ENCODE data around the gene MINDY4.

The MINDY4 gene

GRCh38 chr7:30741289-30741688 lies 29.9 kb upstream of the MINDY4 start:
- DNase-seq (ENCODE audit: low read depth in 4 of 4, low spot score in 1 of 4) = no peak

- DNase-seq (ENCODE audit: low read depth in 4 of 4, low spot score in 1 of 4) = no peak
These were observed 27.7 kb upstream of the MINDY4 start for GRCh38 chr7:30743371-30744074.

GRCh38 chr7:30744075-30744417 lies 27.2 kb upstream of the MINDY4 start:
- no peak for DNase-seq (ENCODE audit: low read depth in 4 of 4, low spot score in 1 of 4)

DNA sequence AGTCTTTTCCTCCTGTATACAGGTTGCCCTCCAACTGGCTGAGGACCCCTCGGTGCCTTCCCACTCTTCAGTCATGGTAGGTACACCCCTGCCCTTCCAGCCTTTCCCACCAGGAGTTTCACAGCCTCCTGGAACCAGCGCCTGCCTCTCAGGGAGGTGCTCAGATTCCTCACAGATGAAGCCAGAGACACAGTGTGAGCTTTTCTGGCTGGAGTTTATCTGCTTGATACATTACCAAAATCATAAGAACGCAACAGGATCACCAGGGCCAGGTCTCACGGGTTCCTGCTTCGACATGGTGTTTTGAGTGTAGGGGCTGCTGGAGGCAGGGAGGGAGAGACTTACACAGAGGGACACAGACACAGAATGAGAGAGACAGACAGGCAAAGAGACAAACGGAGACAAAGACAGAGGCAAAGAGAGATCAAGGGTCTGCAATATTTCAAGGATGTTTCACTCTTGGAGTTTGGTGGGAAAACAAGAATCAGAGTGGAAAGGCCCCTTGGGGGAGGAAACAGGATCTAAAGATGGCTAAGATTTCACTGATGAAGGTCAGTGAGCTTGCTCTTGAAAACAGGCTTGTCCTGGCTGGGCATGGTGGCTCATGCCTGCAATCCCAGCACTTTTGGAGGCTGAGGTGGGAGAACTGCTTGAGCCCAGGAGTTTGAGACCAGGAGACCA lies 25.8 kb upstream of the MINDY4 start:
- DNase-seq (ENCODE audit: low read depth in 4 of 4, low spot score in 1 of 4) = no peak

DNA sequence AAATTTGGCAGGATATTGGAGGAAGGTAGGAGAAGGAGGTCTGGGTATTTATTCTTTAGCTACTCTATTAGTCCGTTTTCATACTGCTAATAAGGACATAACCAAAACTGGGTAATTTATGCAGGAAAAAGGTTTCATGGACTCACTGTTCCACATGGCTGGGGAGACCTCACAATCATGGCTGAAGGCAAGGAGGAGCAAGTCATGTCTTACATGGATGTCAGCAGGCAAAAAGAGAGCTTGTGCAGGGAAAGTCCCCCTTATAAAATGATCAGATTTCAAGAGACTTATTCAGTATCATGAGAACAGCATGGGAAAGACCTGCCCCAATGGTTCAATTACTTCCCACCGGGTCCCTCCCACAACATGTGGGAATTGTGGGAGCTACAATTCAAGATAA lies 21.2 kb upstream of the MINDY4 start:
- no peak for DNase-seq (ENCODE audit: low read depth in 4 of 4, low spot score in 1 of 4)

GRCh38 chr7:30750683-30751650 lies 20.2 kb upstream of the MINDY4 start:
- no peak for DNase-seq (ENCODE audit: low read depth in 4 of 4, low spot score in 1 of 4)

DNA sequence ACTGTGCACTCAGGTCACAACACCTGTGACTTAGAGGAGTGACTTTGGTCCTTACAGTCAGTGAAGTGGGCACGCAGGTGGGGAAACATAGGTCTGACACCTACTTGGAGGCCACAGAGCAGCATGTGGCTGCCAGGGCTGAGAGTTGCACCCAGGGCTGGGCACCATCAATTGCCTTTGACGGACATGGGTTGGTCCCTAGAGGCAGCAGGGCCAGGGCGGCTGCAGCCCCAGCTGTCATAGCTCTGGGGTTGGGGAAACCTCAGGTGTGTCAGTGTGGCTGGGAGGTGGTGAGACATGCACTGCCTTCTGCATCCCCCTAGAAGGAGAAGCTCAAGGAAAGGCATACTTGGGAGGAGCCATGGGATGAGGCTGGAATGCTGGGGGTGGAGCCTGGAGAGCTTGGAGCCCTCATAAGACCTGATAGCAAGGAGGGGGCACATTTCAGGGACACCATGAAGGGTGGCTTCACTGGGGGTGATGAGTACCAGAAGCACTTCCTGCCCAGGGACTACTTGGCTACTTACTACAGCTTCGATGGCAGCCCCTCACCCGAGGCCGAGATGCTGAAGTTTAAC lies 19.4 kb upstream of the MINDY4 start, which contains the start of gene INMT:
INMT (plus strand) TSS at position 440 of the 578 bp plus-strand sequence; CDS start at position 456, 16 bp downstream.
- no peak for DNase-seq (ENCODE audit: low read depth in 4 of 4, low spot score in 1 of 4)

- no peak for DNase-seq (ENCODE audit: low read depth in 4 of 4, low spot score in 1 of 4)
These were observed 18.7 kb upstream of the MINDY4 start for GRCh38 chr7:30752484-30752883.

- no peak for DNase-seq (ENCODE audit: low read depth in 4 of 4, low spot score in 1 of 4)
These were observed 18.2 kb upstream of the MINDY4 start for GRCh38 chr7:30752979-30753378.

DNA sequence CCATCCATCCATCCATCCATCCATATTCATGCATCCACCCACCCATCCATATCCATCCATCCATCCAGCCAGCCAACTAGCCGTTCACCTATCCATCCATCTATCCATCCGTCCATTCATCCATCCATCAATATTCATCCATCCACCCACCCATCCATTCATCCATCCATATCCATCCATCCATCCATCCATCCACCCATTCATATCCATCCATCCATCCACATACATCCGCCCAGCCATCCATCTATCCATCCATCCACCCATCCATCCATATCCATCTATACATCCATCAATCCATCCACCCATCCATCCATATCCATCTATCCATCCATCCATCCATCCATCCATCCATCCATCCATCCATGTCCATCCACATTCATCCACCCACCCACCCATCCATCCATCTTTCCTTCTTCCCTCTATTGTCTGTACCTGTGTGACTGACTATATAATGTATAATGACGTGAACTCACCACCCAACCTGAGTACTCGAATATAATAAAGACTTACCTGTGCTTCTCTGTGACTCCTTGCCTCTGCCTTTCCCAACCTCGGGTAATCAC lies 16.8 kb upstream of the MINDY4 start:
- no peak for DNase-seq (ENCODE audit: low read depth in 4 of 4, low spot score in 1 of 4)

DNA sequence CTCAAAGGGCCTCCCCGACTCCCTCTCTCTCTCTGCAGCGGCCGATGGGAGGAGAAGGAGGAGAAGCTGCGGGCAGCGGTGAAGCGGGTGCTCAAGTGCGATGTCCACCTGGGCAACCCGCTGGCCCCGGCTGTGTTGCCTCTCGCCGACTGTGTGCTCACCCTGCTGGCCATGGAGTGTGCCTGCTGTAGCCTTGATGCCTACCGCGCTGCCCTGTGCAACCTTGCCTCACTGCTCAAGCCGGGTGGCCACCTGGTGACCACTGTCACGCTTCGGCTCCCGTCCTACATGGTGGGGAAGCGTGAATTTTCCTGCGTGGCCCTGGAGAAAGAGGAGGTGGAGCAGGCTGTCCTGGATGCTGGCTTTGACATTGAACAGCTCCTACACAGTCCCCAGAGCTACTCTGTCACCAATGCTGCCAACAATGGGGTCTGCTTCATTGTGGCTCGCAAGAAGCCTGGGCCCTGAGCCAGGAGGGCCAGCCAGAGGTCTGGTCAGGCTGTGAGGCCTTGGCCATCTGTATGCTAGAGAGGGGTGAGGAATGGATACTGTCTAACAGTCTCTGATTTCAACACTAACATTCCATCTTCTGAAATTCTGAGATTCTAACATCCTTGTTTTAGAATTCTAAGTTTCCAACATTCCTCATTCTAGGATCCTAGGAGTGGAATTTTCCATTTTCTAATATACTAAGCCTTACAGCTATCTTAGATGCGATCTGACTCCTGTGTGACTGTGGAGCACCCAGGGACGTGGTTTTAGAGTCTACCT lies 15.6 kb upstream of the MINDY4 start:
- no peak for DNase-seq (ENCODE audit: low read depth in 4 of 4, low spot score in 1 of 4)

DNA sequence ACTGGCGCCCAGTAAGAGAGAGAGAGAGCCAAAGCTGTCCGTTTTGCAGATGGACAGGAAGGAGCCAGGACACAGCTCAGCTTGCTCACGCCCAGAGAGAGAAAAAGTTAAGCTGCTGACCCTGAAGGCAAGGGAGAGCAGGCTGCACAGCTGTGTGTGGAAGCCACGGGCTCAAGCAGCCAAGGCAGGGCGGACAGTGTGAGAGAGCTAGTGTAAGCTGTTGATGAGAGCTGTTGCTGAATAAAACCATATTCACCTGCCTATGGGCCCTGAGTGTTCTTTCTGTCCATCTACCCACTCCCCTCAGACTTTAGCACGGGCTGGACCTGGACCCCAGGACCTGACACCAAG lies 13.9 kb upstream of the MINDY4 start:
- no peak for DNase-seq (ENCODE audit: low read depth in 4 of 4, low spot score in 1 of 4)

DNA sequence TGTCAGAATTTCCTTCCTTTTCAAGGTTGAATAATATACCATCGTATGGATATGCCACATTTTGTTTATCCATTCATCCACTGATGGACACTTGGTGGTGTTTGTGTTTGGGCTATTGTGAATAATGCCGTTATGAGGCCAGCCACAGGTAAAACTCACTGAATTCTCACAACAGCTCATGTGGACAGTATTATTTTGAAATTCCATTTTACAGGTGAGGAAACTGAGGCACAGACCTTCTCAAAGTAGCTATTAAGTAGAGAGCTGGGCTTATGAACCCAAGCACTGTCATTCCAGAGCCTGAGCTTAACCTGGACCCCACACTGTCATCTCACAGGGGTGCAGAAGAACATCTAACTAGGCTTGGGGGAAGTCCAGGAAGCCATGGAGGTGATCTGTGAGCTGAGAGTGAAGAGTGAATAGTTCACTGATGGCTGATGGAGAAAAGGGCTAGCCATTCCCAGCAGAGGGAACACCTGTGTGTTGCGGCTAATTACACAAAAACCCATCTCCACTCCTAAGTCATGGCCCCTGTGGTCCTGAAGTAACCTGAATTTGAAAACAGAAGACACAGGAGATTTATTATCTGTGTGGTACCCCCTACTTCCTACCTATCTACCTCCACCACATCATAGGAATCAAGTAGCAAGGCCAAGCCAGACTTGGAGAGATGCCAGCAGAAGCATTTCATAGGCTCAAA lies 10.6 kb upstream of the MINDY4 start:
- no peak for DNase-seq (ENCODE audit: low read depth in 4 of 4, low spot score in 1 of 4)

GRCh38 chr7:30761214-30762156 lies 9.7 kb upstream of the MINDY4 start:
- no peak for DNase-seq (ENCODE audit: low read depth in 4 of 4, low spot score in 1 of 4)

- no peak for DNase-seq (ENCODE audit: low read depth in 4 of 4, low spot score in 1 of 4)
These were observed 6.9 kb upstream of the MINDY4 start for GRCh38 chr7:30764030-30764975.

DNA sequence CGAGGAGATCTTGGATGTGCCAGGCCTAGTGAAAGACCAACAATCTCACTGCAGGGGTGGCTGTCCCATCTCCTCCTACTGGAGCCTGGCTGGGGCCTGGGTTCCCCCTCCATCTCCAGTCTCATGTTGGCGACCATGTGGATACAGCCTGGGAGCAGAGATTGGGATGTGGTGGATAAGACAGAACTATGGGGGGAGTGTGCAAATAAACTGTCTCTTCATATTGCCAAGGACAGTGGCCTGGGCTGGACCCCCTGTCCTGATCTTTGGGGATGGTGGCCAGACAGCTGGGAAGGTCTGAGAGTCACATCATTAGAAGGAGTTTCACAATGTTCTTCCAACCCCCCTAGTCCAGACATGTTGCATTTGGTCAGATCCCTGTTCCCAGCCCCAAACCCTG lies 5.8 kb upstream of the MINDY4 start:
- no peak for DNase-seq (ENCODE audit: low read depth in 4 of 4, low spot score in 1 of 4)

- no peak for DNase-seq (ENCODE audit: low read depth in 4 of 4, low spot score in 1 of 4)
These were observed 408 bp upstream of the MINDY4 start for GRCh38 chr7:30770845-30771173.

All from stimulated activated CD4-positive, alpha-beta T cell treated with anti-CD3 and anti-CD28 coated beads, Interleukin-1b, Interleukin-23, amount 100 ng/mL, for 24 hours (primary cell).